ENCODE measurements around the gene EPC2.

DNA sequence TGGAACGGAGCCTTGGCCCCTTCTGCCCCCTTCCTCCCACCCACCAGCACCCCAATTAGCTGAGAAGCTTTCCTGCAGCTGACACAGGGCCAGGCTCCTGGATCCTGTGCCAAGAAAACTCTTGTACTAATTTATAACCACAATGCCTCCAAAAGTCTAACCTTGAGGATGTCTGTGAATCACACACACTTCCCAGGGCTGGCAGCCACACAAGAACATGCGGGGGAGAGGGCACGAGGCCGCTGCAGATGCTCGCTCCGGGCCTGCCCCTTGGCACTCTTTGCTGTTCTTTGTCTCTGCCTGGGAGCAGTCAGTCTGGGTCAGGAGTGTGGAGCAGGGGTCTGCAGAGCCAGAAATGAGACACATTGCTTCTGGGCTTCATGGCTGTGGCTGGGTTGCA is 167.8 kb downstream of the EPC2 start:
- TF ChIP-seq, protein P1, sequence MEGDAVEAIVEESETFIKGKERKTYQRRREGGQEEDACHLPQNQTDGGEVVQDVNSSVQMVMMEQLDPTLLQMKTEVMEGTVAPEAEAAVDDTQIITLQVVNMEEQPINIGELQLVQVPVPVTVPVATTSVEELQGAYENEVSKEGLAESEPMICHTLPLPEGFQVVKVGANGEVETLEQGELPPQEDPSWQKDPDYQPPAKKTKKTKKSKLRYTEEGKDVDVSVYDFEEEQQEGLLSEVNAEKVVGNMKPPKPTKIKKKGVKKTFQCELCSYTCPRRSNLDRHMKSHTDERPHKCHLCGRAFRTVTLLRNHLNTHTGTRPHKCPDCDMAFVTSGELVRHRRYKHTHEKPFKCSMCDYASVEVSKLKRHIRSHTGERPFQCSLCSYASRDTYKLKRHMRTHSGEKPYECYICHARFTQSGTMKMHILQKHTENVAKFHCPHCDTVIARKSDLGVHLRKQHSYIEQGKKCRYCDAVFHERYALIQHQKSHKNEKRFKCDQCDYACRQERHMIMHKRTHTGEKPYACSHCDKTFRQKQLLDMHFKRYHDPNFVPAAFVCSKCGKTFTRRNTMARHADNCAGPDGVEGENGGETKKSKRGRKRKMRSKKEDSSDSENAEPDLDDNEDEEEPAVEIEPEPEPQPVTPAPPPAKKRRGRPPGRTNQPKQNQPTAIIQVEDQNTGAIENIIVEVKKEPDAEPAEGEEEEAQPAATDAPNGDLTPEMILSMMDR (IDR thresholded peaks at IDR 0.05; ENCODE audit: low read depth, low read length), result no peak
- TF ChIP-seq POLR2A (IDR thresholded peaks at IDR 0.05; ENCODE audit: extremely low read depth, insufficient read length), result no peak
